ENCODE data around the gene PRUNE2.

PRUNE2 gene

GRCh38 chr9:76764138-76764537, 141.8 kb downstream of the PRUNE2 start, which contains the start of gene PCA3:
PCA3 (plus strand) TSS chr9:76764438.
- ChIA-PET POLR2A (no interaction called here), CTCF (interaction anchor here (0.9 to 2.1 kb wide), 3 partner anchors 8 to 46 kb away, joined by 3 to 8 read pairs (median 6); no protein-coding TSS in a partner anchor)
- TF ChIP-seq CTCF (IDR thresholded peaks at IDR 0.05; ENCODE audit: control extremely low read depth, extremely low read depth, low read depth, missing control alignments), result no peak
- DNase-seq (ENCODE audit: extremely low spot score), result no peak

- DNase-seq (ENCODE audit: extremely low spot score), result no peak
- POLR2A ChIA-PET, result no interaction called here
- peak; percentile 46 for TF ChIP-seq CTCF (IDR thresholded peaks at IDR 0.05; ENCODE audit: control extremely low read depth, extremely low read depth, low read depth, missing control alignments)
- CTCF ChIA-PET, result interaction anchor here (0.9 kb wide), 1 partner anchor 16 kb away, joined by 3 read pairs; no protein-coding TSS in a partner anchor
These were observed 144.5 kb downstream of the PRUNE2 start for GRCh38 chr9:76761448-76761847.

- DNase-seq (ENCODE audit: extremely low spot score), result no peak
- no peak for TF ChIP-seq CTCF (IDR thresholded peaks at IDR 0.05; ENCODE audit: control extremely low read depth, extremely low read depth, low read depth, missing control alignments)
- CTCF ChIA-PET, result interaction anchor here (1.6 kb wide), 1 partner anchor 224 kb away, joined by 3 read pairs; no protein-coding TSS in a partner anchor
- POLR2A ChIA-PET, result no interaction called here
These were observed 146.2 kb downstream of the PRUNE2 start for GRCh38 chr9:76759732-76760131.

GRCh38 chr9:76758476-76758875, 147.4 kb downstream of the PRUNE2 start:
- ChIA-PET POLR2A (no interaction called here), CTCF (interaction anchor here (1.6 to 2.7 kb wide), 2 partner anchors 28 to 225 kb away, joined by 3 to 11 read pairs; no protein-coding TSS in a partner anchor)
- TF ChIP-seq CTCF (IDR thresholded peaks at IDR 0.05; ENCODE audit: control extremely low read depth, extremely low read depth, low read depth, missing control alignments), result no peak
- no peak for DNase-seq (ENCODE audit: extremely low spot score)

GRCh38 chr9:76756941-76757673, 148.8 kb downstream of the PRUNE2 start:
- CTCF ChIA-PET, result interaction anchor here (1.0 to 2.7 kb wide), 6 partner anchors 12 to 420 kb away, joined by 3 to 11 read pairs (median 4); partner anchors contain the start of gene VPS13A
- POLR2A ChIA-PET, result interaction anchor here (0.8 kb wide), 1 partner anchor 8 kb away, joined by 4 read pairs; no protein-coding TSS in a partner anchor
- DNase-seq (ENCODE audit: extremely low spot score), result no peak
- no peak for TF ChIP-seq CTCF (IDR thresholded peaks at IDR 0.05; ENCODE audit: control extremely low read depth, extremely low read depth, low read depth, missing control alignments)

- peak; percentile 10 for TF ChIP-seq CTCF (IDR thresholded peaks at IDR 0.05; ENCODE audit: control extremely low read depth, extremely low read depth, low read depth, missing control alignments)
- no peak for DNase-seq (ENCODE audit: extremely low spot score)
- ChIA-PET CTCF (interaction anchor here (0.8 to 2.7 kb wide), 8 partner anchors 8 to 421 kb away, joined by 3 to 11 read pairs (median 4); partner anchors contain the start of genes PCA3 and VPS13A), POLR2A (no interaction called here)
These were observed 149.7 kb downstream of the PRUNE2 start for GRCh38 chr9:76756268-76756640.

Data from GM10248 (cell line).